MM.1S (cell line): ENCODE results near the gene FHIT.

Experiments
- DNase-seq: peaks from one replicate; pipeline ENCODE4 v3.0.0-alpha.2; 2015
- H2AFZ ChIP-seq: fragments of 300-600 bp; sonication (generic); 2 replicates; pipeline ENCODE4 v1.6.0; 2016; ENCODE audit warnings: antibody characterized with exemption, low read length
- H3F3A ChIP-seq: fragments of 300-600 bp; sonication (generic); 2 replicates; pipeline ENCODE4 v1.6.1; 2016; ENCODE audit warnings: mild to moderate bottlenecking, antibody characterized with exemption, low read length, moderate library complexity, mixed read lengths; ENCODE audit not compliant: insufficient read depth
- H3K27ac ChIP-seq: fragments of 300-600 bp; sonication (generic); 2 replicates; pipeline ENCODE4 v1.5.1; 2016; ENCODE audit warnings: mild to moderate bottlenecking, low read length
- H3K27me3 ChIP-seq: fragments of 300-600 bp; sonication (generic); replicated peaks from 2 replicates; pipeline ENCODE4 v1.6.0; 2016; ENCODE audit warnings: low read length; ENCODE audit not compliant: insufficient read depth
- H3K36me3 ChIP-seq: fragments of 300-600 bp; sonication (generic); replicated peaks from 2 replicates; pipeline ENCODE4 v1.6.1; 2016; ENCODE audit warnings: mild to moderate bottlenecking, low read length, mixed read lengths; ENCODE audit not compliant: insufficient read depth
- H3K4me1 ChIP-seq: fragments of 300-600 bp; sonication (generic); 2 replicates; pipeline ENCODE4 v1.6.1; 2016; ENCODE audit warnings: low read length, mixed read lengths
- H3K4me2 ChIP-seq: fragments of 300-600 bp; sonication (generic); 2 replicates; pipeline ENCODE4 v1.6.0; 2016; ENCODE audit warnings: low read depth, low read length
- H3K4me3 ChIP-seq: fragments of 300-600 bp; sonication (generic); 2 replicates; pipeline ENCODE4 v1.5.1; 2016; ENCODE audit warnings: low read length, mixed read lengths
- H3K79me2 ChIP-seq: fragments of 300-600 bp; sonication (generic); 2 replicates; pipeline ENCODE4 v1.6.1; 2016; ENCODE audit warnings: mixed run types, low read length, mixed read lengths
- H3K9ac ChIP-seq: fragments of 300-600 bp; sonication (generic); 2 replicates; pipeline ENCODE4 v1.6.1; 2016; ENCODE audit warnings: low read length, mixed read lengths
- H3K9me2 ChIP-seq: fragments of 300-600 bp; sonication (generic); replicated peaks from 2 replicates; pipeline ENCODE4 v1.6.1; 2016; ENCODE audit warnings: mild to moderate bottlenecking, low read length, mixed read lengths; ENCODE audit not compliant: insufficient read depth
- H3K9me3 ChIP-seq: fragments of 300-600 bp; sonication (generic); replicated peaks from 2 replicates; pipeline ENCODE4 v1.6.1; 2016; ENCODE audit warnings: mild to moderate bottlenecking, low read length, mixed read lengths; ENCODE audit not compliant: insufficient read depth
- H4K20me1 ChIP-seq: fragments of 300-600 bp; sonication (generic); 2 replicates; pipeline ENCODE4 v1.6.1; 2016; ENCODE audit warnings: mild to moderate bottlenecking, low read length, moderate library complexity, mixed read lengths; ENCODE audit not compliant: insufficient read depth
- EZH2 ChIP-seq: fragments of 300-600 bp; sonication (generic); optimal IDR thresholded peaks from 2 replicates; pipeline ENCODE3; 2017; ENCODE audit warnings: low read depth, mild to moderate bottlenecking, antibody characterized with exemption, low read length, mixed read lengths
- EZH2phosphoT487 ChIP-seq: fragments of 300-600 bp; sonication (generic); IDR thresholded peaks from 2 replicates; pipeline ENCODE4 v1.6.1; 2018; ENCODE audit warnings: antibody characterized with exemption, low read length
- TF ChIP-seq, protein P1 (sequence below): fragments of 300-600 bp; sonication (generic); IDR thresholded peaks from 2 replicates; pipeline ENCODE4 v1.5.1; 2016; ENCODE audit warnings: antibody characterized with exemption, low read length, mixed read lengths

The FHIT gene

DNA sequence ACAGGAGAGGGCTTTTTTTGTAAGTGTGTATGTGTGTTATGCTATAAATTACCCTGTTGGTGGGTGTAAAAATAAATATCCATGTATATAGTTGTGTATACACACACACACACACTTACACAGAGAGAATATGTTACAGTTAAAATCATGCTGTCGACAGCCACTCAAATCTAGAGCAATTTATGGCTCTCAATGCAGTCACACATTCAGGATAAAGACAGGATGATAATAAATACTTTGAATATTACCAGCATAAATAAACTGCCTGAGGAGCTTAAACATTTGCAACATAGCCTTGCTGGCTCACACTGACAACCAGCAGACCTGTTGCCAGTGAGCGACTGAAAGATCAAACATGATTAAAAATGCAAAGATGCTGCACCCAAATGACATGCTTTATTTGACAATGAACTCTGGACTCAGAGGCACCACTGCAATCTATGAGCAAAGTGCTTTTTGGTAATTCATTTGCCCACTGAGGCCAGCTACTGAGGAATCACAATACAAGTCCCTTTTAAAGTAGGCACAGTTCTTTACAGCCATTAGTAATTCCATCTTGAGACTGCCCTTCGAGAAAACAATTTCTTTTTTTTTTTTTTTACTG lies 458.9 kb downstream of the FHIT start:
- Histone ChIP-seq H4K20me1 (no peaks in the 10 kb centered on the region), H3K9ac (no peak overlapping the region), H3K27ac (no peak overlapping the region), H3F3A (no peaks in the 10 kb centered on the region), H3K9me3 (no peaks in the 10 kb centered on the region), H3K9me2 (no peaks in the 10 kb centered on the region), H3K79me2 (no peaks in the 10 kb centered on the region), H3K4me3 (no peak overlapping the region), H3K4me2 (no peak overlapping the region), H3K27me3 (no peaks in the 10 kb centered on the region), H2AFZ (no peak overlapping the region), H3K36me3 (no peaks in the 10 kb centered on the region), H3K4me1 (no peaks in the 10 kb centered on the region)
- TF ChIP-seq EZH2 (no peak), EZH2phosphoT487 (no peak)
- TF ChIP-seq, protein P1, sequence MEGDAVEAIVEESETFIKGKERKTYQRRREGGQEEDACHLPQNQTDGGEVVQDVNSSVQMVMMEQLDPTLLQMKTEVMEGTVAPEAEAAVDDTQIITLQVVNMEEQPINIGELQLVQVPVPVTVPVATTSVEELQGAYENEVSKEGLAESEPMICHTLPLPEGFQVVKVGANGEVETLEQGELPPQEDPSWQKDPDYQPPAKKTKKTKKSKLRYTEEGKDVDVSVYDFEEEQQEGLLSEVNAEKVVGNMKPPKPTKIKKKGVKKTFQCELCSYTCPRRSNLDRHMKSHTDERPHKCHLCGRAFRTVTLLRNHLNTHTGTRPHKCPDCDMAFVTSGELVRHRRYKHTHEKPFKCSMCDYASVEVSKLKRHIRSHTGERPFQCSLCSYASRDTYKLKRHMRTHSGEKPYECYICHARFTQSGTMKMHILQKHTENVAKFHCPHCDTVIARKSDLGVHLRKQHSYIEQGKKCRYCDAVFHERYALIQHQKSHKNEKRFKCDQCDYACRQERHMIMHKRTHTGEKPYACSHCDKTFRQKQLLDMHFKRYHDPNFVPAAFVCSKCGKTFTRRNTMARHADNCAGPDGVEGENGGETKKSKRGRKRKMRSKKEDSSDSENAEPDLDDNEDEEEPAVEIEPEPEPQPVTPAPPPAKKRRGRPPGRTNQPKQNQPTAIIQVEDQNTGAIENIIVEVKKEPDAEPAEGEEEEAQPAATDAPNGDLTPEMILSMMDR, result no peak
- DNase-seq, result no peak

DNA sequence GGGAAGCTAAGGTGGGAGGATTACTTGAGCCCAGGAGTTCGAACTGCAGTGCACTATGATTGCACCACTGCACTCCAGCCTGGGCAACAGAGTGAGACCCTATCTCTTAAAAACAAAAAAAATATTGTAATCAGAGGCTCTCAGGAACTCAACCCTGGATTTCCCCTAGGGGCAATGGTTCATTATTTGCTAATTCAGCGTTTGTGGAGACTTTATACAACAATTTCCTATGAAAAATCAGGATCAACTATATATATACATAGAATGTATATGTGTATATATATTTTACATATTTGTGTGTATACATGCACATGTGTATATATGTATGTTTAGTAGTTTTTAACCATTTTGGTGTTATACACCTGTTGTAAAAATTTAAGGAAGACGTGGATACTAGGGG lies 463.1 kb downstream of the FHIT start:
- Histone ChIP-seq H3K27ac (no peak overlapping the region), H3K36me3 (no peaks in the 10 kb centered on the region), H3K9me2 (no peaks in the 10 kb centered on the region), H4K20me1 (no peaks in the 10 kb centered on the region), H3K79me2 (no peaks in the 10 kb centered on the region), H3K4me2 (no peak overlapping the region), H3F3A (no peaks in the 10 kb centered on the region), H3K9ac (no peak overlapping the region), H2AFZ (no peak overlapping the region), H3K9me3 (no peaks in the 10 kb centered on the region), H3K4me3 (no peak overlapping the region), H3K4me1 (no peaks in the 10 kb centered on the region), H3K27me3 (no peaks in the 10 kb centered on the region)
- TF ChIP-seq EZH2 (no peak), EZH2phosphoT487 (no peak)
- TF ChIP-seq, protein P1, result no peak
- no peak for DNase-seq

DNA sequence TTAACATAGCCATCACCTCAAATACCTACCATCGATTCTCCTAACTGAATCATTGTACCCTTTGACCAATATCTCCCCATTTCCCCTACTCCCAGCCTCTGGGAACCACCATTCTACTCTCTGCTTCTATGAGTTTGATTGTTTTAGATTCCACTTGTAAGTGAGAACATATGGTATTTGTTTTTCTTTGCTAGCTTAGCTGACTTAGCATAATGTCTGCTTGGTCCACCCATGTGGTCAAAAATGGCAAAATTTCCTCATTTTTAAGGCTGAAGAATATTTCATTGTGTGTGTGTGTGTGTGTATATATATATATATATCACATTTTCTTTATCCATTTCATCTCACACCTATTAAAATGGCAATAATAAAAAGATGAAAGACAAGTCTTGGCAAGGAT lies 469.3 kb downstream of the FHIT start:
- no peak for DNase-seq
- Histone ChIP-seq H3F3A (no peaks in the 10 kb centered on the region), H3K27me3 (no peaks in the 10 kb centered on the region), H3K9ac (no peak overlapping the region), H3K4me1 (no peaks in the 10 kb centered on the region), H3K79me2 (no peaks in the 10 kb centered on the region), H3K9me3 (no peaks in the 10 kb centered on the region), H3K36me3 (no peaks in the 10 kb centered on the region), H3K4me2 (no peak overlapping the region), H3K27ac (no peak overlapping the region), H2AFZ (no peak overlapping the region), H3K4me3 (no peak overlapping the region), H4K20me1 (no peaks in the 10 kb centered on the region), H3K9me2 (no peaks in the 10 kb centered on the region)
- no peak for TF ChIP-seq EZH2phosphoT487
- TF ChIP-seq, protein P1, result no peak
- no peak for TF ChIP-seq EZH2
